Panc1 (cell line): ENCODE results near the gene MYOZ2. TPM values are rescaled to one million over a fixed set of nuclear protein-coding genes. Genes with fewer than 3 reads are reported as not detected.

Experiments used
- ATAC-seq: fragments of 200-7000 bp; cut with Tn5 transposase; 2 replicates; pipeline ENCODE4 v1.9.1; 2020; ENCODE audit warnings: mild to moderate bottlenecking, moderate library complexity
- BruUV-seq: library from RNA; stranded (reverse); fragments of 400-500 nt; replicated peaks from 2 replicates; lab custom pipeline; 2021; lab: Mats Ljungman, UMichigan
- CTCF ChIA-PET: fragments of 300-600 bp; sonication (Branson Sonifier 250); formaldehyde crosslinking; loops from one replicate; lab custom pipeline; 2022; ENCODE audit warnings: antibody characterized with exemption; lab: Charles Lee
- POLR2A ChIA-PET: fragments of 300-600 bp; sonication (Branson Sonifier 250); formaldehyde crosslinking; loops from one replicate; lab custom pipeline; 2022; ENCODE audit warnings: antibody characterized with exemption; lab: Charles Lee
- DNase-seq: peaks from one replicate; pipeline ENCODE4 v3.0.0-alpha.2; 2010; ENCODE audit warnings: low read depth, low spot score
- H3K27ac ChIP-seq: 2 replicates; pipeline ENCODE4 v1.5.1; 2011; ENCODE audit warnings: mild to moderate bottlenecking, low read length, inconsistent platforms
- H3K27me3 ChIP-seq: fragments of 200-500 bp; sonication (Bioruptor generic); 2 replicates; pipeline ENCODE4 v1.6.0; 2014; ENCODE audit warnings: low read length, inconsistent platforms; ENCODE audit not compliant: control insufficient read depth, insufficient read depth
- H3K36me3 ChIP-seq: fragments of 200-500 bp; sonication (Bioruptor generic); 2 replicates; pipeline ENCODE4 v1.5.1; 2014; ENCODE audit warnings: inconsistent platforms, mild to moderate bottlenecking, low read length, moderate library complexity; ENCODE audit not compliant: control insufficient read depth, insufficient read depth
- H3K4me1 ChIP-seq: 2 replicates; pipeline ENCODE4 v1.5.1; 2011; ENCODE audit warnings: inconsistent platforms, mild to moderate bottlenecking, low read length, moderate library complexity; ENCODE audit not compliant: control insufficient read depth, insufficient read depth
- H3K4me3 ChIP-seq, 2 experiments: 2 replicates each; pipeline ENCODE4 v1.5.1; 2011 to 2012; ENCODE audit warnings: low read depth in 2 of 2, low read length in 2 of 2, mild to moderate bottlenecking in 2 of 2, inconsistent platforms in 1 of 2, moderate library complexity in 1 of 2
- H3K9me3 ChIP-seq: fragments of 200-500 bp; sonication (Bioruptor generic); 2 replicates; pipeline ENCODE4 v1.5.1; 2014; ENCODE audit warnings: low read depth, mild to moderate bottlenecking, inconsistent platforms, low read length, moderate library complexity; ENCODE audit not compliant: control insufficient read depth, insufficient read depth
- POLR2AphosphoS5 ChIP-seq: IDR thresholded peaks from 2 replicates; pipeline ENCODE4 v1.6.1; 2012; ENCODE audit warnings: mild to moderate bottlenecking, low read depth, low read length, moderate library complexity
- SIN3A ChIP-seq: IDR thresholded peaks from 2 replicates; pipeline ENCODE4 v1.6.1; 2012; ENCODE audit warnings: low read depth, mild to moderate bottlenecking, low read length, moderate library complexity, borderline replicate concordance; ENCODE audit not compliant: insufficient read depth
- TCF7L2 ChIP-seq: IDR thresholded peaks from 2 replicates; pipeline ENCODE4 v1.6.1; 2011; ENCODE audit warnings: mild to moderate bottlenecking, low read depth, low read length, inconsistent platforms
- in situ Hi-C: cut with HindIII; loops from 2 replicates; pipeline ENCODE4 v1.10.0; 2016; ENCODE audit warnings: low sequenced_read_pairs, low pct_unique_long_range_greater_than_20kb
- intact Hi-C: fragments of 100-400 bp; cut with micrococcal nuclease; formaldehyde crosslinking; loops from one replicate; pipeline ENCODE4 v1.10.0; 2022; ENCODE audit not compliant: unreplicated experiment
- total RNA-seq: library from RNA; stranded (reverse); gene quantifications from one replicate; pipeline ENCODE4 v1.2.1, GENCODE V29; 2021; ENCODE audit not compliant: unreplicated experiment
- TF ChIP-seq, protein P1 (sequence below), 2 experiments: IDR thresholded peaks; 2 replicates each; pipeline ENCODE4 v1.6.1; 2011 to 2012; ENCODE audit warnings: low read depth in 2 of 2, control low read depth in 1 of 2, low read length in 1 of 2, mild to moderate bottlenecking in 1 of 2, moderate library complexity in 1 of 2; ENCODE audit not compliant: insufficient read depth in 1 of 2
- TF ChIP-seq, protein P2 (sequence below): fragments of 450-650 bp; IDR thresholded peaks from 2 replicates; pipeline ENCODE4 v1.5.1; 2017; ENCODE audit warnings: mild to moderate bottlenecking

Gene MYOZ2
- total RNA-seq, 1 experiment from 2014 or later = not detected

DNA sequence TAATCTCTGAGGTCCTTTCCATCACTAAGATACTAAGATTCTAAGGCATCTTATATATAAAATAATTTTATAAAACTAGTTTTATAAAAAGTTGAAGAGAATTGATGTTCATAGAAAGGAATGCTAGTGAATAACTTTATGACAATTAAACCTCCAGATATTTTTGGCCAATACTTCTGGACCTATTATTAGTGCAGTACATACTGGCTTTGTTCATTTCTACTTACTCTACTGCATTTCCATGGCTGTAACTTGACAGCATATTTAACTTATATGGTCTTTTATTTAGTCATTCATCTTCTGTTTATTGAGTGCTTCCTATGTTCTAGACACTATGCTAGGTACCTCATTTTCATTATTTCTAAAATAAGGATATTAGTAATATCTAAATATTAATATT lies 70.1 kb downstream of the MYOZ2 start:
- no TSS peak for BruUV-seq

DNA sequence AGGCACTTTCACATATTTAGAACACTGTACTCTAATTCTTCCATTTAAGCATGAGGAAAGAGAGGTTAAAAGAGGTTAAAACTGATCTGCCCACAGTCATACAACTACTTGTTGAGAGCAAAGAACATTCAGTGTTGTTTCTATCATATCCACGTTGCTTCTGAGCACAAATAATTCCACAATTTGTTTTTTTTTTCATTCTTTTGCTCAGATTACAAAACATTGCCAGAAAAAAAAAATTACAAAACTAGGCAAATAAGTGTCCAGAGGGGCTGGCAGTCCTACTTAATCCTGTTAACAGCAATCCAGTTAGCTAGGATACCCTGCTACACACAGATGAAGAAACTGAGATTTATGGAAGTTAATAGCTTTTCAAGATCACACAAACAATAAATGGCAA lies 70.5 kb downstream of the MYOZ2 start:
- intact Hi-C loops = no loop called here
- Histone ChIP-seq H3K4me3 (no peak overlapping the region), H3K27ac (no peak overlapping the region), H3K27me3 (no peaks in the 10 kb centered on the region), H3K36me3 (no peaks in the 10 kb centered on the region), H3K9me3 (no peaks in the 10 kb centered on the region), H3K4me1 (no peaks in the 10 kb centered on the region)
- ChIA-PET POLR2A (no interaction called here), CTCF (no interaction called here)
- BruUV-seq = no TSS peak
- DNase-seq = no peak
- no peak for ATAC-seq
- in situ Hi-C loops = no loop called here
- TF ChIP-seq SIN3A (no peak), POLR2AphosphoS5 (no peak), TCF7L2 (no peak)
- TF ChIP-seq, protein P1, sequence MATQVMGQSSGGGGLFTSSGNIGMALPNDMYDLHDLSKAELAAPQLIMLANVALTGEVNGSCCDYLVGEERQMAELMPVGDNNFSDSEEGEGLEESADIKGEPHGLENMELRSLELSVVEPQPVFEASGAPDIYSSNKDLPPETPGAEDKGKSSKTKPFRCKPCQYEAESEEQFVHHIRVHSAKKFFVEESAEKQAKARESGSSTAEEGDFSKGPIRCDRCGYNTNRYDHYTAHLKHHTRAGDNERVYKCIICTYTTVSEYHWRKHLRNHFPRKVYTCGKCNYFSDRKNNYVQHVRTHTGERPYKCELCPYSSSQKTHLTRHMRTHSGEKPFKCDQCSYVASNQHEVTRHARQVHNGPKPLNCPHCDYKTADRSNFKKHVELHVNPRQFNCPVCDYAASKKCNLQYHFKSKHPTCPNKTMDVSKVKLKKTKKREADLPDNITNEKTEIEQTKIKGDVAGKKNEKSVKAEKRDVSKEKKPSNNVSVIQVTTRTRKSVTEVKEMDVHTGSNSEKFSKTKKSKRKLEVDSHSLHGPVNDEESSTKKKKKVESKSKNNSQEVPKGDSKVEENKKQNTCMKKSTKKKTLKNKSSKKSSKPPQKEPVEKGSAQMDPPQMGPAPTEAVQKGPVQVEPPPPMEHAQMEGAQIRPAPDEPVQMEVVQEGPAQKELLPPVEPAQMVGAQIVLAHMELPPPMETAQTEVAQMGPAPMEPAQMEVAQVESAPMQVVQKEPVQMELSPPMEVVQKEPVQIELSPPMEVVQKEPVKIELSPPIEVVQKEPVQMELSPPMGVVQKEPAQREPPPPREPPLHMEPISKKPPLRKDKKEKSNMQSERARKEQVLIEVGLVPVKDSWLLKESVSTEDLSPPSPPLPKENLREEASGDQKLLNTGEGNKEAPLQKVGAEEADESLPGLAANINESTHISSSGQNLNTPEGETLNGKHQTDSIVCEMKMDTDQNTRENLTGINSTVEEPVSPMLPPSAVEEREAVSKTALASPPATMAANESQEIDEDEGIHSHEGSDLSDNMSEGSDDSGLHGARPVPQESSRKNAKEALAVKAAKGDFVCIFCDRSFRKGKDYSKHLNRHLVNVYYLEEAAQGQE (IDR thresholded peaks at IDR 0.05; ENCODE audit: insufficient read depth in 1 of 2, low read depth in 2 of 2, low read length in 1 of 2) = no peak
- TF ChIP-seq, protein P2, sequence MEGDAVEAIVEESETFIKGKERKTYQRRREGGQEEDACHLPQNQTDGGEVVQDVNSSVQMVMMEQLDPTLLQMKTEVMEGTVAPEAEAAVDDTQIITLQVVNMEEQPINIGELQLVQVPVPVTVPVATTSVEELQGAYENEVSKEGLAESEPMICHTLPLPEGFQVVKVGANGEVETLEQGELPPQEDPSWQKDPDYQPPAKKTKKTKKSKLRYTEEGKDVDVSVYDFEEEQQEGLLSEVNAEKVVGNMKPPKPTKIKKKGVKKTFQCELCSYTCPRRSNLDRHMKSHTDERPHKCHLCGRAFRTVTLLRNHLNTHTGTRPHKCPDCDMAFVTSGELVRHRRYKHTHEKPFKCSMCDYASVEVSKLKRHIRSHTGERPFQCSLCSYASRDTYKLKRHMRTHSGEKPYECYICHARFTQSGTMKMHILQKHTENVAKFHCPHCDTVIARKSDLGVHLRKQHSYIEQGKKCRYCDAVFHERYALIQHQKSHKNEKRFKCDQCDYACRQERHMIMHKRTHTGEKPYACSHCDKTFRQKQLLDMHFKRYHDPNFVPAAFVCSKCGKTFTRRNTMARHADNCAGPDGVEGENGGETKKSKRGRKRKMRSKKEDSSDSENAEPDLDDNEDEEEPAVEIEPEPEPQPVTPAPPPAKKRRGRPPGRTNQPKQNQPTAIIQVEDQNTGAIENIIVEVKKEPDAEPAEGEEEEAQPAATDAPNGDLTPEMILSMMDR = no peak

More for the DNA sequence above, 70.1 kb downstream of the MYOZ2 start:
- POLR2A ChIA-PET = no interaction called here
- Histone ChIP-seq H3K27ac (no peak overlapping the region), H3K4me1 (no peaks in the 10 kb centered on the region), H3K36me3 (no peaks in the 10 kb centered on the region), H3K9me3 (no peaks in the 10 kb centered on the region), H3K27me3 (no peaks in the 10 kb centered on the region), H3K4me3 (no peak overlapping the region)
- ATAC-seq (no peak), DNase-seq (no peak)
- in situ Hi-C loops = no loop called here
- TF ChIP-seq, protein P1 (IDR thresholded peaks at IDR 0.05; ENCODE audit: insufficient read depth in 1 of 2, low read depth in 2 of 2, low read length in 1 of 2) = no peak
- no peak for TF ChIP-seq SIN3A
- TF ChIP-seq, protein P2 = no peak
- TF ChIP-seq POLR2AphosphoS5 = no peak
- no peak for TF ChIP-seq TCF7L2
- intact Hi-C loops = no loop called here
- CTCF ChIA-PET = no interaction called here
